Colonic mucosa (tissue), 4 donors: Measurements from ENCODE around the gene RBM39. TPM values are rescaled to one million over a fixed set of nuclear protein-coding genes. Genes with fewer than 3 reads are reported as not detected.

Source experiments
- DNase-seq: peaks from one replicate; pipeline ENCODE4 v3.0.0-alpha.2; 2020
- H3K27ac ChIP-seq: fragments of 200-600 bp; one replicate; pipeline ENCODE4 v1.8.0; 2021
- H3K27me3 ChIP-seq: fragments of 200-600 bp; one replicate; pipeline ENCODE4 v1.8.0; 2021
- H3K36me3 ChIP-seq: fragments of 200-600 bp; one replicate; pipeline ENCODE4 v1.8.0; 2021
- H3K4me1 ChIP-seq: fragments of 200-600 bp; one replicate; pipeline ENCODE4 v1.8.0; 2021; ENCODE audit warnings: mild to moderate bottlenecking
- H3K4me3 ChIP-seq: fragments of 200-600 bp; one replicate; pipeline ENCODE4 v1.8.0; 2021
- H3K9ac ChIP-seq, 2 donors: one replicate each; pipeline ENCODE4 v1.7.0; 2013; ENCODE audit warnings: control low read depth in 2 of 2, low read depth in 2 of 2, low read length in 2 of 2
- H3K9me3 ChIP-seq: fragments of 200-600 bp; one replicate; pipeline ENCODE4 v1.8.0; 2021
- CTCF ChIP-seq: fragments of 200-600 bp; IDR thresholded peaks from one replicate; pipeline ENCODE4 v1.8.0; 2022; ENCODE audit warnings: antibody characterized with exemption, mild to moderate bottlenecking
- intact Hi-C: fragments of 100-400 bp; cut with DNase I; formaldehyde crosslinking; loops from one replicate; pipeline ENCODE4 v1.14.1; 2022
- total RNA-seq, 2 donors: library from RNA; stranded (reverse); fragmentation: NEBNext Ultra II Directional in 1 of 2; extraction: Animal tissue kit (Norgen Biotek cat#: 25700) in 1 of 2; gene quantifications; one replicate each; pipeline ENCODE4 v1.2.1, GENCODE V29; 2021
- donor health status: healthy.
- donor health status: DM: no; HTN: no; CAD: no.
- donor health status: DM: no; HTN: no; CAD: no.

RBM39 gene
- total RNA-seq, 2 donors from 2014 or later, result 228 to 248 TPM

GRCh38 chr20:35776513-35777101 lies 34.5 kb upstream of the RBM39 start:
- TF ChIP-seq CTCF, result no peak
- Histone ChIP-seq H3K9ac (no peak overlapping the region), H3K27me3 (no peaks in the 10 kb centered on the region), H3K27ac (peak overlapping the region; percentile 0), H3K4me3 (no peak overlapping the region), H3K4me1 (peaks cover 6% of the 10 kb centered on the region), H3K9me3 (no peaks in the 10 kb centered on the region), H3K36me3 (no peaks in the 10 kb centered on the region)
- peak; percentile 65 for DNase-seq
- intact Hi-C loops, result no loop called here

- Histone ChIP-seq H3K9ac (no peak overlapping the region), H3K9me3 (no peaks in the 10 kb centered on the region), H3K4me3 (no peak overlapping the region), H3K4me1 (peaks cover 6% of the 10 kb centered on the region), H3K27me3 (no peaks in the 10 kb centered on the region), H3K36me3 (no peaks in the 10 kb centered on the region), H3K27ac (no peak overlapping the region)
- no peak for DNase-seq
- intact Hi-C loops, result no loop called here
- TF ChIP-seq CTCF, result no peak
These were observed 32.3 kb upstream of the RBM39 start for GRCh38 chr20:35774391-35774790.

- intact Hi-C loops, result no loop called here
- Histone ChIP-seq H3K4me1 (peaks cover 12% of the 10 kb centered on the region), H3K27me3 (no peaks in the 10 kb centered on the region), H3K9ac (peak overlapping the region in 1 of 2 donors; percentile 89), H3K4me3 (peak overlapping the region; percentile 60), H3K36me3 (no peaks in the 10 kb centered on the region), H3K27ac (peak overlapping the region; percentile 85), H3K9me3 (no peaks in the 10 kb centered on the region)
- no peak for TF ChIP-seq CTCF
- peak; percentile 63 for DNase-seq
These were observed 31.2 kb upstream of the RBM39 start for GRCh38 chr20:35773154-35773751.

GRCh38 chr20:35772563-35773058 lies 30.6 kb upstream of the RBM39 start:
- no peak for TF ChIP-seq CTCF
- Histone ChIP-seq H3K27ac (peak overlapping the region; percentile 85), H3K36me3 (no peaks in the 10 kb centered on the region), H3K9ac (peak overlapping the region; percentile 76 to 89), H3K9me3 (no peaks in the 10 kb centered on the region), H3K4me3 (peak overlapping the region; percentile 60), H3K4me1 (peaks cover 12% of the 10 kb centered on the region), H3K27me3 (no peaks in the 10 kb centered on the region)
- intact Hi-C loops, result no loop called here
- DNase-seq, result no peak

- no peaks in the 10 kb centered on the region for H3K36me3 ChIP-seq
- peak within 1 kb of the TSS; percentile 60 for H3K4me3 ChIP-seq
- H3K4me1 ChIP-seq, result peaks cover 12% of the 10 kb centered on the region
- H3K27ac ChIP-seq, result peak within 1 kb of the TSS; percentile 85
- intact Hi-C loops, result no loop called here
- DNase-seq, result peak; percentile 100
- TF ChIP-seq CTCF, result no peak
- peak within 1 kb of the TSS; percentile 76 to 89 for H3K9ac ChIP-seq
- no peaks in the 10 kb centered on the region for H3K9me3 ChIP-seq
- no peaks in the 10 kb centered on the region for H3K27me3 ChIP-seq
These were observed 29.9 kb upstream of the RBM39 start, which contains the start of gene PHF20 for GRCh38 chr20:35771689-35772562. Gene PHF20 (plus strand): TSS chr20:35772015. CDS start chr20:35801523, 29,508 bp downstream.
